Heart left ventricle (tissue), 16 donors: ENCODE results near the gene ANK2. TPM values are rescaled to one million over a fixed set of nuclear protein-coding genes. Genes with fewer than 3 reads are reported as not detected.

Experiments
- ATAC-seq, 4 donors: fragments of 200-7000 bp; cut with Tn5 transposase; one replicate each; pipeline ENCODE4 v1.9.1; 2020 to 2022; ENCODE audit warnings: moderate library complexity in 4 of 4, mild to moderate bottlenecking in 3 of 4, moderate number of reproducible peaks in 1 of 4
- DNase-seq, 5 donors: peaks; one replicate each; pipeline ENCODE4 v3.0.0-alpha.2; 2020
- H3K27ac ChIP-seq, 12 donors: fragments of 200-600 bp; sonication (generic) in 4 of 12; one replicate each; pipeline versions ENCODE4 v1.5.0 to v1.8.0; 2016 to 2022; ENCODE audit warnings: mild to moderate bottlenecking in 2 of 12
- H3K27me3 ChIP-seq, 9 donors: fragments of 200-600 bp; sonication (generic) in 2 of 9; one replicate each; pipeline versions ENCODE4 v1.5.1 to v1.8.0; 2016 to 2022; ENCODE audit warnings: mild to moderate bottlenecking in 3 of 9
- H3K36me3 ChIP-seq, 9 donors: fragments of 200-600 bp; sonication (generic) in 2 of 9; one replicate each; pipeline versions ENCODE4 v1.5.0 to v1.8.0; 2018 to 2022; ENCODE audit warnings: mild to moderate bottlenecking in 2 of 9
- H3K4me1 ChIP-seq, 12 donors: fragments of 200-600 bp; sonication (generic) in 4 of 12; one replicate each; pipeline versions ENCODE4 v1.5.0 to v1.8.0; 2016 to 2022; ENCODE audit warnings: mild to moderate bottlenecking in 3 of 12
- H3K4me3 ChIP-seq, 12 donors: fragments of 200-600 bp; sonication (generic) in 4 of 12; one replicate each; pipeline versions ENCODE4 v1.5.0 to v1.8.0; 2017 to 2022; ENCODE audit warnings: mild to moderate bottlenecking in 9 of 12, moderate library complexity in 4 of 12
- H3K9me3 ChIP-seq, 12 donors: fragments of 200-600 bp; sonication (generic) in 4 of 12; one replicate each; pipeline versions ENCODE4 v1.5.0 to v1.8.0; 2016 to 2022; ENCODE audit warnings: mild to moderate bottlenecking in 1 of 12
- CTCF ChIP-seq, 12 donors: fragments of 200-600 bp; sonication (generic) in 4 of 12; IDR thresholded peaks; one replicate each; pipeline versions ENCODE4 v1.5.0 to v1.8.0; 2018 to 2022; ENCODE audit warnings: antibody characterized with exemption in 12 of 12, mild to moderate bottlenecking in 5 of 12
- POLR2A ChIP-seq, 2 donors: fragments of 450-650 bp; IDR thresholded peaks; one replicate each; pipeline ENCODE4 v1.6.1; 2017; ENCODE audit warnings: antibody characterized with exemption in 2 of 2, mild to moderate bottlenecking in 2 of 2, moderate library complexity in 2 of 2
- WGBS, 4 donors: extraction: QIAGEN DNeasy Blood & Tissue Kit in 2 of 4; methylation state at CpG; one replicate each; pipeline versions ENCODE4 v1.1.5 to v1.1.7; 2013 to 2018; 5-methylcytosine and 5-hydroxymethylcytosine counted together
- intact Hi-C, 10 donors: fragments of 100-400 bp; cut with DNase I; formaldehyde crosslinking; loops; one replicate each; pipeline versions ENCODE4 v1.11.1 to v1.14.2; 2022
- polyA plus RNA-seq, 2 donors: library from polyadenylated mRNA; stranded (reverse); fragments of 200-250 nt; gene quantifications; one replicate each; pipeline ENCODE4 v1.2.3, GENCODE V29; 2013
- total RNA-seq, 9 donors: library from RNA; depleted of rRNA in 2 of 9; stranded (reverse); fragments of >200 nt in 2 of 9; fragmentation: NEBNext Ultra II Directional in 3 of 9; extraction: Animal tissue kit (Norgen Biotek cat#: 25700) in 3 of 9; gene quantifications; one replicate each; pipeline versions ENCODE4 v1.1.0 to v1.2.4, GENCODE V29; 2016 to 2023
- donor health status: ischemic (EF 13 %, LVEDD 7.1; RV severe dilation, severe dysfunction).
- donor health status: healthy with polysubstance abuse.
- donor health status: DM: no; HTN: yes; CAD: no.
- donor health status: DM: no; HTN: no; CAD: no.
- donor health status: ischemic (EF 25% LVEDD 6.9; RV normal size, moderate dysfunction).
- donor health status: ischemic (EF 25% LVEDD 5.7; RV mildly dilated, moderate dysfunction).
- donor health status: healthy.
- donor health status: DM: yes; HTN: yes; CAD: no.
- donor health status: ischemic (EF 35%, LVEDD 5.7; RV mildly dilated, moderate dysfunction).
- donor health status: nonischemic (EF 11% LVEDD 7.7; RV severe dilation, severe dysfunction).
- donor health status: DM: yes; HTN: yes; CAD: no.
- donor health status: PGD.
- donor health status: ischemic (EF 29% LVEDD 5.4; RV normal size, mild dysfunction).
- donor health status: nonischemic (EF 23%, LVEDD 6.1; RV moderate dilation, normal function).

ANK2 gene
- total and polyA plus RNA-seq, 11 donors, result 30.7 to 351 (median 267) TPM

GRCh38 chr4:113255628-113256027 lies 206.2 kb downstream of the ANK2 start:
- peaks cover 0 to 49% (median 0%) of the 10 kb centered on the region in 9 donors for H3K36me3 ChIP-seq
- WGBS, 4 donors, result 89 to 93% (median 92%) methylated on average over 6 of the region's 6 CpGs
- TF ChIP-seq CTCF (IDR thresholded peaks at IDR 0.05), result no peak
- TF ChIP-seq POLR2A (IDR thresholded peaks at IDR 0.05), result no peak
- no peaks in the 10 kb centered on the region for H3K27me3 ChIP-seq
- H3K4me1 ChIP-seq, result peaks cover 0 to 6% (median 0%) of the 10 kb centered on the region in 12 donors
- no peak for DNase-seq
- H3K9me3 ChIP-seq, result no peaks in the 10 kb centered on the region
- intact Hi-C loops, result loop anchor here in 1 of 10 donors (10.0 kb wide), 1 partner anchor 151 kb away; no protein-coding TSS in a partner anchor
- no peak overlapping the region for H3K27ac ChIP-seq
- ATAC-seq, result peak in 1 of 4 donors; percentile 26
- H3K4me3 ChIP-seq, result no peak overlapping the region

- intact Hi-C loops, result loop anchor here in 1 of 10 donors (10.0 kb wide), 1 partner anchor 152 kb away; no protein-coding TSS in a partner anchor
- DNase-seq, result no peak
- 65 to 72% (median 68%) methylated on average over 5 of the region's 5 CpGs for WGBS, 4 donors
- Histone ChIP-seq H3K27ac (no peak overlapping the region), H3K27me3 (no peaks in the 10 kb centered on the region), H3K4me3 (no peak overlapping the region), H3K36me3 (peaks cover 0 to 45% (median 0%) of the 10 kb centered on the region in 9 donors), H3K9me3 (no peaks in the 10 kb centered on the region), H3K4me1 (peaks cover 0 to 6% (median 0%) of the 10 kb centered on the region in 12 donors)
- TF ChIP-seq CTCF (IDR thresholded peaks at IDR 0.05) (no peak), POLR2A (IDR thresholded peaks at IDR 0.05) (no peak)
- no peak for ATAC-seq
These were observed 207.5 kb downstream of the ANK2 start for GRCh38 chr4:113256946-113257345.

- 82 to 87% (median 86%) methylated on average over 4 of the region's 4 CpGs for WGBS, 4 donors
These were observed 211.2 kb downstream of the ANK2 start for GRCh38 chr4:113260688-113261087.

GRCh38 chr4:113263274-113263673 lies 213.8 kb downstream of the ANK2 start:
- Histone ChIP-seq H3K27me3 (no peaks in the 10 kb centered on the region), H3K9me3 (peaks cover 0 to 6% (median 0%) of the 10 kb centered on the region in 12 donors), H3K4me1 (no peaks in the 10 kb centered on the region), H3K4me3 (no peak overlapping the region), H3K36me3 (peaks cover 0 to 32% (median 0%) of the 10 kb centered on the region in 9 donors), H3K27ac (no peak overlapping the region)
- ATAC-seq (no peak), DNase-seq (no peak)
- intact Hi-C loops, result no loop called here
- no peak for TF ChIP-seq POLR2A (IDR thresholded peaks at IDR 0.05)
- no peak for TF ChIP-seq CTCF (IDR thresholded peaks at IDR 0.05)
- 64 to 80% (median 75%) methylated on average over 1 of the region's 1 CpG for WGBS, 4 donors

More at GRCh38 chr4:113260688-113261087, 211.2 kb downstream of the ANK2 start:
- TF ChIP-seq CTCF (IDR thresholded peaks at IDR 0.05), result no peak
- TF ChIP-seq POLR2A (IDR thresholded peaks at IDR 0.05), result no peak
- peaks cover 0 to 51% (median 0%) of the 10 kb centered on the region in 9 donors for H3K36me3 ChIP-seq
- H3K9me3 ChIP-seq, result no peaks in the 10 kb centered on the region
- intact Hi-C loops, result no loop called here
- ATAC-seq (no peak), DNase-seq (no peak)
- H3K27ac ChIP-seq, result no peak overlapping the region
- H3K27me3 ChIP-seq, result no peaks in the 10 kb centered on the region
- H3K4me1 ChIP-seq, result peaks cover 0 to 6% (median 0%) of the 10 kb centered on the region in 12 donors
- H3K4me3 ChIP-seq, result no peak overlapping the region
